Activated naive CD4-positive, alpha-beta T cell (primary cell): ENCODE results near the gene SCYL3.
"Not testable (repeated sequence)": the region's sequence is repeated elsewhere in the genome, so short reads cannot be mapped to it uniquely, and the experiment has no call there.

Experiments
- DNase-seq, 4 experiments: peaks; one replicate each; lab custom pipeline; 2025; lab: John Stamatoyannopoulos, UW

Gene SCYL3

GRCh38 chr1:169893645-169894423 lies at the start of gene SCYL3:
SCYL3 (minus strand) TSS chr1:169893896; CDS start chr1:169888840, 5,056 bp downstream.
- DNase-seq = peak; percentile 80 to 94 (median 83)

GRCh38 chr1:169941982-169942830 lies 48.5 kb upstream of the SCYL3 start:
- no peak for DNase-seq

- no peak for DNase-seq
Observed at GRCh38 chr1:169933984-169934725, 40.5 kb upstream of the SCYL3 start.

- no peak for DNase-seq
Observed at GRCh38 chr1:169931795-169932231, 38.1 kb upstream of the SCYL3 start.

GRCh38 chr1:169929210-169929526 lies 35.5 kb upstream of the SCYL3 start:
- DNase-seq = no peak

GRCh38 chr1:169928438-169929209 lies 34.9 kb upstream of the SCYL3 start:
- DNase-seq = no peak

GRCh38 chr1:169925505-169926482 lies 32.1 kb upstream of the SCYL3 start:
- no peak for DNase-seq

- no peak for DNase-seq
Observed at GRCh38 chr1:169924829-169925228, 31.1 kb upstream of the SCYL3 start.

- no peak for DNase-seq
Observed at GRCh38 chr1:169924063-169924462, 30.4 kb upstream of the SCYL3 start.

GRCh38 chr1:169921080-169921479 lies 27.4 kb upstream of the SCYL3 start:
- no peak for DNase-seq

- DNase-seq = no peak
Observed at GRCh38 chr1:169918927-169919326, 25.2 kb upstream of the SCYL3 start.

- not testable (repeated sequence) for DNase-seq
Observed at GRCh38 chr1:169918220-169918619, 24.5 kb upstream of the SCYL3 start.

GRCh38 chr1:169915150-169915549 lies 21.5 kb upstream of the SCYL3 start:
- no peak for DNase-seq

- DNase-seq = no peak
Observed at GRCh38 chr1:169914531-169914930, 20.8 kb upstream of the SCYL3 start.

GRCh38 chr1:169909499-169909898 lies 15.8 kb upstream of the SCYL3 start:
- DNase-seq = no peak

GRCh38 chr1:169906938-169907337 lies 13.2 kb upstream of the SCYL3 start:
- no peak for DNase-seq

GRCh38 chr1:169904834-169905233 lies 11.1 kb upstream of the SCYL3 start:
- DNase-seq = no peak

- no peak for DNase-seq
Observed at GRCh38 chr1:169902751-169903150, 9.1 kb upstream of the SCYL3 start.

- no peak for DNase-seq
Observed at GRCh38 chr1:169901115-169901514, 7.4 kb upstream of the SCYL3 start.

- DNase-seq = no peak
Observed at GRCh38 chr1:169900571-169900970, 6.9 kb upstream of the SCYL3 start.
